K562 (cell line): ENCODE data around the gene CSNK1A1. TPM values are rescaled to one million over a fixed set of nuclear protein-coding genes. Genes with fewer than 3 reads are reported as not detected.

Experiments
- ASH1L ChIP-seq: fragments of 450-650 bp; IDR thresholded peaks from 2 replicates; pipeline ENCODE4 v1.6.1; 2018; ENCODE audit warnings: borderline replicate concordance, mild to moderate bottlenecking, low read depth; ENCODE audit not compliant: partially characterized antibody
- BRCA1 ChIP-seq, 2 experiments: fragments of 450-650 bp in 1 of 2; sonication (generic) in 1 of 2; formaldehyde crosslinking in 1 of 2; IDR thresholded peaks; 2 replicates each; pipeline versions ENCODE4 v1.5.0 to v1.6.1; 2017 to 2020; ENCODE audit warnings: mild to moderate bottlenecking in 1 of 2, missing genetic modification reagents in 1 of 2
- CC2D1A ChIP-seq: fragments of 450-650 bp; IDR thresholded peaks from 2 replicates; pipeline ENCODE4 v1.6.1; 2017; ENCODE audit warnings: mild to moderate bottlenecking
- CREM ChIP-seq: IDR thresholded peaks from 2 replicates; pipeline ENCODE4 v1.6.1; 2014; ENCODE audit warnings: antibody characterized with exemption, low read depth
- ETS2 ChIP-seq: IDR thresholded peaks from 2 replicates; pipeline ENCODE4 v1.6.1; 2016; ENCODE audit warnings: borderline replicate concordance, missing genetic modification characterization, mild to moderate bottlenecking, moderate library complexity, missing compliant biosample characterization; ENCODE audit not compliant: poor library complexity, severe bottlenecking
- GATA2 ChIP-seq: sonication (generic); formaldehyde crosslinking; IDR thresholded peaks from 2 replicates; pipeline ENCODE4 v1.4.0; 2020; ENCODE audit warnings: mild to moderate bottlenecking, missing genetic modification reagents
- HDAC6 ChIP-seq: IDR thresholded peaks from 2 replicates; pipeline ENCODE4 v1.6.1; 2012; ENCODE audit warnings: low read depth, mild to moderate bottlenecking, control low read depth, inconsistent platforms, low read length, moderate library complexity
- KDM1A ChIP-seq, 2 experiments: fragments of 450-650 bp; IDR thresholded peaks; 2 replicates each; pipeline ENCODE4 v1.6.1; 2016; ENCODE audit warnings: mild to moderate bottlenecking in 2 of 2
- KDM5B ChIP-seq: fragments of 200-600 bp; sonication (generic); IDR thresholded peaks from 2 replicates; pipeline ENCODE4 v1.6.1; 2012; ENCODE audit warnings: low read depth, mild to moderate bottlenecking, moderate library complexity, low read length, control low read depth, inconsistent platforms; ENCODE audit not compliant: insufficient replicate concordance
- MBD2 ChIP-seq: sonication (generic); IDR thresholded peaks from 2 replicates; pipeline ENCODE4 v1.6.1; 2016; ENCODE audit warnings: low read depth, borderline replicate concordance
- MECOM ChIP-seq: fragments of 250-450 bp; sonication (Bioruptor Pico); IDR thresholded peaks from 2 replicates; pipeline ENCODE4 v1.8.0; 2022; ENCODE audit warnings: inconsistent platforms
- MTA1 ChIP-seq: fragments of 450-650 bp; IDR thresholded peaks from 2 replicates; pipeline ENCODE4 v1.6.1; 2017; ENCODE audit warnings: borderline replicate concordance
- NEUROD1 ChIP-seq: fragments of 150-350 bp; IDR thresholded peaks from 2 replicates; pipeline ENCODE4 v1.6.1; 2014; ENCODE audit warnings: borderline replicate concordance, low read length, low read depth; ENCODE audit not compliant: partially characterized antibody
- NR4A1 ChIP-seq, 2 experiments: fragments of 250-450 bp in 1 of 2; fragments of 450-650 bp in 1 of 2; sonication (Bioruptor Pico) in 1 of 2; IDR thresholded peaks; 2 replicates each; pipeline versions ENCODE4 v1.4.0 to v1.6.1; 2016 to 2020; ENCODE audit warnings: mild to moderate bottlenecking in 2 of 2, missing compliant biosample characterization in 1 of 2, missing genetic modification characterization in 1 of 2, moderate library complexity in 1 of 2
- POLR2B ChIP-seq: fragments of 450-650 bp; IDR thresholded peaks from 2 replicates; pipeline ENCODE4 v1.6.1; 2018; ENCODE audit warnings: low read depth; ENCODE audit not compliant: partially characterized antibody
- RBM39 ChIP-seq: fragments of 200-400 bp; formaldehyde crosslinking; optimal IDR thresholded peaks from 2 replicates; pipeline ENCODE3; 2018; ENCODE audit warnings: low read depth, low read length
- SMARCE1 ChIP-seq: fragments of 450-650 bp; IDR thresholded peaks from 2 replicates; pipeline ENCODE4 v1.7.1; 2016; ENCODE audit warnings: mild to moderate bottlenecking
- ZNF184 ChIP-seq: sonication (generic); formaldehyde crosslinking; IDR thresholded peaks from 2 replicates; pipeline ENCODE4 v1.5.0; 2020; ENCODE audit warnings: missing genetic modification reagents
- ZNF311 ChIP-seq: fragments of 250-450 bp; sonication (Bioruptor Pico); IDR thresholded peaks from 2 replicates; pipeline ENCODE4 v1.4.0; 2020; ENCODE audit warnings: mild to moderate bottlenecking, moderate library complexity
- polyA plus RNA-seq, 8 experiments: library from polyadenylated mRNA; depleted of rRNA in 4 of 8; stranded (reverse) in 5 of 8; unstranded in 3 of 8; fragments of >200 nt; fragmentation: Nextera tagmentation in 2 of 8; fragmentation: Illumina TruSeq in 1 of 8; extraction: Ambion mirVana in 2 of 8; extraction: Trizol in 1 of 8; gene quantifications; 2 replicates each; pipeline versions ENCODE4 v1.2.1 to v1.2.3, GENCODE V29; 2011 to 2014; ENCODE audit warnings: inconsistent platforms in 1 of 8, missing spikeins in 1 of 8
- total RNA-seq, 7 experiments: library from RNA; depleted of rRNA in 6 of 7; stranded (reverse); fragments of >200 nt in 6 of 7; fragmentation: Illumina TruSeq in 2 of 7; extraction: Trizol in 2 of 7; gene quantifications; 2 replicates each; pipeline versions ENCODE4 v1.2.1 to v1.2.3, GENCODE V29; 2011 to 2021; ENCODE audit warnings: low replicate concordance in 1 of 7
- TF ChIP-seq, protein P1 (sequence below): sonication (generic); formaldehyde crosslinking; IDR thresholded peaks from 2 replicates; pipeline ENCODE4 v1.8.0; 2022; ENCODE audit warnings: mild to moderate bottlenecking, low read depth, missing genetic modification reagents
- TF ChIP-seq, protein P2 (sequence below): fragments of 250-450 bp; sonication (Bioruptor Pico); IDR thresholded peaks from 2 replicates; pipeline ENCODE4 v1.4.0; 2020
- TF ChIP-seq, protein P3 (sequence below), 2 experiments: IDR thresholded peaks in 1 of 2; conservative IDR thresholded peaks in 1 of 2; 2 replicates each; pipeline ENCODE4 v1.6.1; 2016; ENCODE audit warnings: low read depth in 2 of 2, mild to moderate bottlenecking in 1 of 2, missing compliant biosample characterization in 1 of 2, missing genetic modification characterization in 1 of 2, moderate library complexity in 1 of 2
- TF ChIP-seq, protein P4 (sequence below): fragments of 250-450 bp; sonication (Bioruptor Pico); IDR thresholded peaks from 2 replicates; pipeline ENCODE4 v1.5.0; 2021

Gene CSNK1A1
- total and polyA plus RNA-seq, 9 of the 15 experiments (the other 6 are each of a cell fraction or from before 2014, with no cell fraction given), result 49.1 to 196 (median 154) TPM

DNA sequence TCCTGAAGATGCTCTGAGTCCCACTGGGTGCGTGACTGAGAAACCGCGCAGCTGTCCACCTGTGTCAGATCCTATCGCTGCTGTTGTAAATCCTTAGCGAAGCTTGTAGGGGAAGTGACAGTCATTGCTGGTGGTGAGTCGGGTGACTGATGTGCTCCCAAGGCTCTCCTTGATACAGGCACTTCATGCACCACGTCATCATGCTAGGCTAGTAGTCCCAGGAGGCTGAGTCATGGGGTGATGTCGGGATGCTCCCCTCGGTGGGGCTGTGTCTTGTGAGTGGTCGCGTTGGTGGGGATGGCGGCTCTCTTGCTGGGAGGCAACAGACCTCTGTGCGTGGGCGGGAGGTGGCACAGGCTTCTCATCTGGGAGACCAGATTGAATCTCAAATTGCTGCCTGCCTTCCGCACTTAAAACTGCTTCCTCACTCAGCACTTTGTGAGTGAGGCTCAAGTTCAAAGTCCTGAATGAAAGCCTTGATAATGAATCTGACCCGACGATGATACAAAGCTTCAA lies 84.7 kb downstream of the CSNK1A1 start (continued):
- TF ChIP-seq ZNF311 (CRISPR knock-in tag), result no peak
- no peak for TF ChIP-seq POLR2B
- TF ChIP-seq, protein P1, sequence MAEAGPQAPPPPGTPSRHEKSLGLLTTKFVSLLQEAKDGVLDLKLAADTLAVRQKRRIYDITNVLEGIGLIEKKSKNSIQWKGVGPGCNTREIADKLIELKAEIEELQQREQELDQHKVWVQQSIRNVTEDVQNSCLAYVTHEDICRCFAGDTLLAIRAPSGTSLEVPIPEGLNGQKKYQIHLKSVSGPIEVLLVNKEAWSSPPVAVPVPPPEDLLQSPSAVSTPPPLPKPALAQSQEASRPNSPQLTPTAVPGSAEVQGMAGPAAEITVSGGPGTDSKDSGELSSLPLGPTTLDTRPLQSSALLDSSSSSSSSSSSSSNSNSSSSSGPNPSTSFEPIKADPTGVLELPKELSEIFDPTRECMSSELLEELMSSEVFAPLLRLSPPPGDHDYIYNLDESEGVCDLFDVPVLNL (CRISPR knock-in tag), result no peak
- no peak for TF ChIP-seq ZNF184 (CRISPR knock-in tag)
- TF ChIP-seq HDAC6, result no peak
- no peak; the same call in 1 of the 2 replicates for TF ChIP-seq GATA2 (CRISPR knock-in tag)
- peak; percentile 92 to 93 for TF ChIP-seq KDM1A (IDR thresholded peaks at IDR 0.05)
- TF ChIP-seq BRCA1 (IDR thresholded peaks at IDR 0.05), result no peak
- TF ChIP-seq BRCA1 (CRISPR knock-in tag; IDR thresholded peaks at IDR 0.05), result no peak
- TF ChIP-seq ETS2 (tag), result no peak
- TF ChIP-seq, protein P2, sequence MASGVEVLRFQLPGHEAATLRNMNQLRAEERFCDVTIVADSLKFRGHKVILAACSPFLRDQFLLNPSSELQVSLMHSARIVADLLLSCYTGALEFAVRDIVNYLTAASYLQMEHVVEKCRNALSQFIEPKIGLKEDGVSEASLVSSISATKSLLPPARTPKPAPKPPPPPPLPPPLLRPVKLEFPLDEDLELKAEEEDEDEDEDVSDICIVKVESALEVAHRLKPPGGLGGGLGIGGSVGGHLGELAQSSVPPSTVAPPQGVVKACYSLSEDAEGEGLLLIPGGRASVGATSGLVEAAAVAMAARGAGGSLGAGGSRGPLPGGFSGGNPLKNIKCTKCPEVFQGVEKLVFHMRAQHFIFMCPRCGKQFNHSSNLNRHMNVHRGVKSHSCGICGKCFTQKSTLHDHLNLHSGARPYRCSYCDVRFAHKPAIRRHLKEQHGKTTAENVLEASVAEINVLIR, result no peak
- no peak for TF ChIP-seq MBD2
- TF ChIP-seq NR4A1 (CRISPR knock-in tag; IDR thresholded peaks at IDR 0.05), result no peak
- no peak for TF ChIP-seq NR4A1 (tag; IDR thresholded peaks at IDR 0.05)
- peak; percentile 78; the same call in 1 of the 2 replicates for TF ChIP-seq MTA1
- TF ChIP-seq KDM5B, result no peak
- TF ChIP-seq NEUROD1, result no peak
- TF ChIP-seq MECOM, result 0 out of 2 replicates have a peak, but pooled peaks have one; percentile 49
- TF ChIP-seq RBM39, result no peak
- TF ChIP-seq CREM, result peak; percentile 93
- TF ChIP-seq ASH1L, result no peak
- TF ChIP-seq SMARCE1, result peak; percentile 91; the same call in 1 of the 2 replicates
- TF ChIP-seq, protein P3, sequence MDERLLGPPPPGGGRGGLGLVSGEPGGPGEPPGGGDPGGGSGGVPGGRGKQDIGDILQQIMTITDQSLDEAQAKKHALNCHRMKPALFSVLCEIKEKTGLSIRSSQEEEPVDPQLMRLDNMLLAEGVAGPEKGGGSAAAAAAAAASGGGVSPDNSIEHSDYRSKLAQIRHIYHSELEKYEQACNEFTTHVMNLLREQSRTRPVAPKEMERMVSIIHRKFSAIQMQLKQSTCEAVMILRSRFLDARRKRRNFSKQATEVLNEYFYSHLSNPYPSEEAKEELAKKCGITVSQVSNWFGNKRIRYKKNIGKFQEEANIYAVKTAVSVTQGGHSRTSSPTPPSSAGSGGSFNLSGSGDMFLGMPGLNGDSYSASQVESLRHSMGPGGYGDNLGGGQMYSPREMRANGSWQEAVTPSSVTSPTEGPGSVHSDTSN (CRISPR knock-in tag; IDR thresholded peaks at IDR 0.05; ENCODE audit: low read depth), result no peak
- TF ChIP-seq, protein P3 (tag; conservative IDR thresholded peaks at IDR 0.05; ENCODE audit: low read depth), result peak; percentile 93
- TF ChIP-seq CC2D1A, result no peak
- TF ChIP-seq, protein P4, sequence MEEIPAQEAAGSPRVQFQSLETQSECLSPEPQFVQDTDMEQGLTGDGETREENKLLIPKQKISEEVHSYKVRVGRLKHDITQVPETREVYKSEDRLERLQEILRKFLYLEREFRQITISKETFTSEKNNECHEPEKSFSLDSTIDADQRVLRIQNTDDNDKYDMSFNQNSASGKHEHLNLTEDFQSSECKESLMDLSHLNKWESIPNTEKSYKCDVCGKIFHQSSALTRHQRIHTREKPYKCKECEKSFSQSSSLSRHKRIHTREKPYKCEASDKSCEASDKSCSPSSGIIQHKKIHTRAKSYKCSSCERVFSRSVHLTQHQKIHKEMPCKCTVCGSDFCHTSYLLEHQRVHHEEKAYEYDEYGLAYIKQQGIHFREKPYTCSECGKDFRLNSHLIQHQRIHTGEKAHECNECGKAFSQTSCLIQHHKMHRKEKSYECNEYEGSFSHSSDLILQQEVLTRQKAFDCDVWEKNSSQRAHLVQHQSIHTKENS, result no peak
